Measurements from ENCODE around the gene LSM3. TPM values are rescaled to one million over a fixed set of nuclear protein-coding genes. Genes with fewer than 3 reads are reported as not detected.

LSM3 gene
- polyA plus RNA-seq, 3 donors from 2014 or later: 28.3 to 38.3 (median 31.5) TPM

GRCh38 chr3:14239940-14240339 lies 61.3 kb downstream of the LSM3 start:
- no peak for DNase-seq
- Mint-ChIP-seq H3K4me3 (no peak overlapping the region), H3K9me3 (no peaks in the 10 kb centered on the region), H3K27me3 (ENCODE audit: low read depth in 3 of 3) (peaks cover 1 to 9% (median 2%) of the 10 kb centered on the region in 3 donors), H3K27ac (no peak overlapping the region), H3K4me1 (no peaks in the 10 kb centered on the region), H3K36me3 (no peaks in the 10 kb centered on the region)

GRCh38 chr3:14240366-14240765 lies 61.7 kb downstream of the LSM3 start:
- no peak for DNase-seq
- H3K36me3 Mint-ChIP-seq: no peaks in the 10 kb centered on the region
- H3K4me3 Mint-ChIP-seq: no peak overlapping the region
- peaks cover 1 to 7% (median 2%) of the 10 kb centered on the region in 3 donors for H3K27me3 Mint-ChIP-seq (ENCODE audit: low read depth in 3 of 3)
- H3K27ac Mint-ChIP-seq: no peak overlapping the region
- H3K4me1 Mint-ChIP-seq: no peaks in the 10 kb centered on the region
- no peaks in the 10 kb centered on the region for H3K9me3 Mint-ChIP-seq

- no peaks in the 10 kb centered on the region for H3K4me1 Mint-ChIP-seq
- H3K9me3 Mint-ChIP-seq: no peaks in the 10 kb centered on the region
- H3K27ac Mint-ChIP-seq: no peak overlapping the region
- no peak overlapping the region for H3K4me3 Mint-ChIP-seq
- peaks cover 1 to 7% (median 2%) of the 10 kb centered on the region in 3 donors for H3K27me3 Mint-ChIP-seq (ENCODE audit: low read depth in 3 of 3)
- DNase-seq: no peak
- H3K36me3 Mint-ChIP-seq: no peaks in the 10 kb centered on the region
These were observed 63.1 kb downstream of the LSM3 start for GRCh38 chr3:14241716-14242115.

- Mint-ChIP-seq H3K36me3 (no peaks in the 10 kb centered on the region), H3K27me3 (ENCODE audit: low read depth in 3 of 3) (peaks cover 1 to 7% (median 4%) of the 10 kb centered on the region in 3 donors), H3K4me1 (no peaks in the 10 kb centered on the region), H3K4me3 (no peak overlapping the region), H3K9me3 (no peaks in the 10 kb centered on the region), H3K27ac (no peak overlapping the region)
- no peak for DNase-seq
These were observed 64.1 kb downstream of the LSM3 start for GRCh38 chr3:14242490-14243311.

GRCh38 chr3:14243782-14244181 lies 65.2 kb downstream of the LSM3 start:
- Mint-ChIP-seq H3K9me3 (no peaks in the 10 kb centered on the region), H3K4me1 (no peaks in the 10 kb centered on the region), H3K36me3 (no peaks in the 10 kb centered on the region), H3K27ac (no peak overlapping the region), H3K27me3 (ENCODE audit: low read depth in 3 of 3) (peaks cover 1 to 6% (median 5%) of the 10 kb centered on the region in 3 donors), H3K4me3 (no peak overlapping the region)
- DNase-seq: no peak

- H3K36me3 Mint-ChIP-seq: no peaks in the 10 kb centered on the region
- DNase-seq: no peak
- H3K9me3 Mint-ChIP-seq: no peaks in the 10 kb centered on the region
- no peaks in the 10 kb centered on the region for H3K4me1 Mint-ChIP-seq
- no peak overlapping the region for H3K27ac Mint-ChIP-seq
- H3K4me3 Mint-ChIP-seq: no peak overlapping the region
- H3K27me3 Mint-ChIP-seq (ENCODE audit: low read depth in 3 of 3): peaks cover 0 to 6% (median 5%) of the 10 kb centered on the region in 3 donors
These were observed 66.1 kb downstream of the LSM3 start for GRCh38 chr3:14244521-14245247.

- Mint-ChIP-seq H3K4me3 (no peak overlapping the region), H3K4me1 (no peaks in the 10 kb centered on the region), H3K27ac (no peak overlapping the region), H3K9me3 (no peaks in the 10 kb centered on the region), H3K27me3 (ENCODE audit: low read depth in 3 of 3) (peaks cover 0 to 6% (median 5%) of the 10 kb centered on the region in 3 donors), H3K36me3 (no peaks in the 10 kb centered on the region)
- no peak for DNase-seq
These were observed 66.6 kb downstream of the LSM3 start for GRCh38 chr3:14245248-14245639.

GRCh38 chr3:14245822-14246221 lies 67.2 kb downstream of the LSM3 start:
- DNase-seq: no peak
- Mint-ChIP-seq H3K36me3 (no peaks in the 10 kb centered on the region), H3K4me3 (no peak overlapping the region), H3K27ac (no peak overlapping the region), H3K4me1 (no peaks in the 10 kb centered on the region), H3K9me3 (no peaks in the 10 kb centered on the region), H3K27me3 (ENCODE audit: low read depth in 3 of 3) (peaks cover 0 to 6% (median 5%) of the 10 kb centered on the region in 3 donors)

GRCh38 chr3:14246414-14246813 lies 67.8 kb downstream of the LSM3 start:
- H3K27ac Mint-ChIP-seq: no peak overlapping the region
- DNase-seq: no peak
- peaks cover 0 to 6% (median 5%) of the 10 kb centered on the region in 3 donors for H3K27me3 Mint-ChIP-seq (ENCODE audit: low read depth in 3 of 3)
- no peaks in the 10 kb centered on the region for H3K4me1 Mint-ChIP-seq
- no peak overlapping the region for H3K4me3 Mint-ChIP-seq
- H3K9me3 Mint-ChIP-seq: no peaks in the 10 kb centered on the region
- H3K36me3 Mint-ChIP-seq: no peaks in the 10 kb centered on the region

GRCh38 chr3:14248477-14248848 lies 69.8 kb downstream of the LSM3 start:
- Mint-ChIP-seq H3K9me3 (peaks cover 0 to 2% (median 0%) of the 10 kb centered on the region in 6 donors), H3K27me3 (ENCODE audit: low read depth in 3 of 3) (peaks cover 0 to 6% (median 4%) of the 10 kb centered on the region in 3 donors), H3K4me1 (no peaks in the 10 kb centered on the region), H3K36me3 (no peaks in the 10 kb centered on the region), H3K27ac (no peak overlapping the region), H3K4me3 (no peak overlapping the region)
- no peak for DNase-seq

GRCh38 chr3:14248849-14249523 lies 70.4 kb downstream of the LSM3 start:
- no peaks in the 10 kb centered on the region for H3K4me1 Mint-ChIP-seq
- DNase-seq: no peak
- H3K4me3 Mint-ChIP-seq: no peak overlapping the region
- H3K27ac Mint-ChIP-seq: no peak overlapping the region
- peaks cover 0 to 6% (median 4%) of the 10 kb centered on the region in 3 donors for H3K27me3 Mint-ChIP-seq (ENCODE audit: low read depth in 3 of 3)
- H3K36me3 Mint-ChIP-seq: no peaks in the 10 kb centered on the region
- H3K9me3 Mint-ChIP-seq: peaks cover 0 to 2% (median 0%) of the 10 kb centered on the region in 6 donors

Data from immature natural killer cell (primary cell).